Measurements from ENCODE around the gene FCHO1. TPM values are rescaled to one million over a fixed set of nuclear protein-coding genes. Genes with fewer than 3 reads are reported as not detected.

The FCHO1 gene
- total and polyA plus RNA-seq, 10 of the 15 experiments (the other 5 are each of a cell fraction or from before 2014, with no cell fraction given), result 0.14 to 45.8 (median 15.8) TPM

DNA sequence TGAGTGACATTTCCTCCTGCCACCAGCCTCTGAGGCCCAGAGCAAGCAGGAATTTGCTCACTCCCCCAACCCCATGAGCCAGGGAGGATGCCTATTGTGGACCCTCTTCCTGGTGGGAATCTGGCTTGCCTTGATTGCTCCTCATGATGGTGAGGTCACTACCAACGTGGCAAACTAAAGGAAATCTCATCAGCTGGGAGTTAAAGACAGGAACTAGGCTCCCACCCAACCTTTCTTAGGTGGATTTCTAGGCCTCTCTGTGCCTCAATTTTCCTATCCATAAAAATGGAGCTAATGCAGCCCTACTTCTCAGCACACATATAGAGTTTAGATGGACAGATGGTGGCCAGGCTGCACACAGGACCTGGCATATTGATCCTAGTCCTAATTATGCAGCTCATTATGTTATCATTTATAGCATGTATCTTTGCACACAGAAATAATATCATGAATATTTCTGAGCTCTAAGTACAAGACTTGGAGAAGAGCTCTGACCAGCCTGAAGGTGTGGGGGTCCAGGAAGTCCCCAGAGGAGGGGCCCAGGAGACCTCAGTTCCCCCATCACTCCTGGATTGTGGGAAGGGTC is 45.7 kb downstream of the FCHO1 start:
- no peak overlapping the region for H3K4me3 ChIP-seq
- intact Hi-C loops (cut with micrococcal nuclease; ENCODE audit: unreplicated experiment), result no loop called here

DNA sequence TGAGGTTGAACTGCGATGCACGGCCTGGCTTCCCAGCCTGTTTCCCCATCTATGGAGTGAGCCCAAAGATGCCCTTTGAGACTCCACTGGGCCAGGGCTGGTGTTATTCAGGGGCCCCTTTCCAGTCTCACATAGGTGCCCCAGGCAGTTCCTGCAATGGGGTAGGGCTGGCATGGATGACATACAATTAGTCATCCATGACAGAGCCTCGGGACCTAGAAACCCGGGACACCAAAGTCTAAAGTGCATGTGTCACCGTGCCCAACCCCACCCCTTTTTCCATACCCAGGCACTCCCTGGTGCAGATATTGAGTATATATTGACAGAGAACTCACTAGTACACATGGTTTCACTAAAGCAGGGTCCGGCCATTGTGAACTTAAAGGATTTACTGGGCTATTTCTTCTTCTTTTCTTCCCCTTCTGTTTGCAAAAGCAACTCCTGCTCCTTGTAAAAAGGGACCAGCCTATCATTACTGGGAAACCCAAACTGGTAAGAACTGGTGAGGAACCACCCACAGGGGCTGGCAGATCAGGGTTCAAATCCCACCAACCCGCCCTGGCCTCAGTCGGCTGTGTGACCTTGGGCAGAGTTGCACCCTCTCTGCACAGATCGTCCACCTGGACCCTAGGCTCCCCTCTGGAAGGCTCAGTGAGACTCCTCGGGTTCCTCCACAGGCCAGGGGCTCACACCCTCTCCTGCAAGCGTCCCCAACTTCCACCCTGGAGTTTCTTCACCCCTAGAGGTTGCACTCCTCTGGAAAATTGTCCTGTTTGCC is 46.3 kb downstream of the FCHO1 start:
- SMC1A ChIA-PET (ENCODE audit: uncharacterized antibody, unreplicated experiment), result no interaction called here
- H4K20me1 ChIP-seq (ENCODE audit: control insufficient read depth, insufficient read depth), result no peaks in the 10 kb centered on the region
- no peaks in the 10 kb centered on the region for H3K9me3 ChIP-seq (replicated peaks; ENCODE audit: control insufficient read depth, insufficient read depth, low read length)
- no peak overlapping the region for H3K9ac ChIP-seq (ENCODE audit: control insufficient read depth, insufficient read depth, low read length)
- no peaks in the 10 kb centered on the region for H3K4me1 ChIP-seq (ENCODE audit: control insufficient read depth, insufficient read depth, low read length)
- in situ Hi-C loops (cut with MboI) (no loop called here), intact Hi-C loops (cut with micrococcal nuclease; ENCODE audit: unreplicated experiment) (no loop called here)
- H3K36me3 ChIP-seq (ENCODE audit: control insufficient read depth in 2 of 2, insufficient read depth in 2 of 2, low read length in 1 of 2), result no peaks in the 10 kb centered on the region
- H2AFZ ChIP-seq (ENCODE audit: control insufficient read depth, low read depth, low read length), result no peak overlapping the region
- no peak for DNase-seq (ENCODE audit: low read depth, low spot score)
- no peak overlapping the region for H3K4me2 ChIP-seq (ENCODE audit: control insufficient read depth, insufficient read depth)
- no peak for FAIRE-seq
- 25% methylated on average over 11 of the region's 11 CpGs for WGBS (ENCODE audit: insufficient coverage, insufficient replicate concordance, low lambda C conversion rate, missing lambda C conversion rate)
- no peak for ATAC-seq
- RAD21 ChIA-PET (ENCODE audit: unreplicated experiment), result interaction anchor here (0.7 kb wide), 1 partner anchor 64 kb away, joined by 3 read pairs; no protein-coding TSS in a partner anchor
- no peak overlapping the region for H3K4me3 ChIP-seq
- CTCF ChIA-PET, result no interaction called here
- peaks cover 3 to 6% of the 10 kb centered on the region in 2 experiments; a peak in 3 of 4 replicates for H3K27me3 ChIP-seq (replicated peaks in 1 of 2; ENCODE audit: control insufficient read depth in 2 of 2, insufficient read depth in 2 of 2, low read length in 1 of 2)
- no peak overlapping the region for H3K27ac ChIP-seq (ENCODE audit: control insufficient read depth, insufficient read depth)
- no TSS peak for BruUV-seq (replicated peaks)
- POLR2A ChIA-PET, result no interaction called here
- TF ChIP-seq STAT3 (IDR thresholded peaks at IDR 0.05; ENCODE audit: low read depth, low read length), result no peak
- TF ChIP-seq BHLHE40 (IDR thresholded peaks at IDR 0.05; ENCODE audit: borderline replicate concordance in 1 of 2, low read depth in 2 of 2, low read length in 1 of 2), result no peak
- TF ChIP-seq NBN (IDR thresholded peaks at IDR 0.05), result no peak
- no peak for TF ChIP-seq IKZF2 (IDR thresholded peaks at IDR 0.05)
- no peak for TF ChIP-seq HDAC2 (IDR thresholded peaks at IDR 0.05)
- TF ChIP-seq, protein P1, sequence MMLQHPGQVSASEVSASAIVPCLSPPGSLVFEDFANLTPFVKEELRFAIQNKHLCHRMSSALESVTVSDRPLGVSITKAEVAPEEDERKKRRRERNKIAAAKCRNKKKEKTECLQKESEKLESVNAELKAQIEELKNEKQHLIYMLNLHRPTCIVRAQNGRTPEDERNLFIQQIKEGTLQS (IDR thresholded peaks at IDR 0.05; ENCODE audit: borderline replicate concordance, extremely low read depth, low read depth, low read length), result no peak
- no peak for TF ChIP-seq RFX5 (IDR thresholded peaks at IDR 0.05; ENCODE audit: low read depth, low read length)
- no peak for TF ChIP-seq FOXM1 (IDR thresholded peaks at IDR 0.05; ENCODE audit: low read depth, low read length)
- H3K79me2 ChIP-seq (ENCODE audit: control insufficient read depth, insufficient read depth, low read length), result no peaks in the 10 kb centered on the region

More for the DNA sequence above, 45.7 kb downstream of the FCHO1 start:
- ChIA-PET RAD21 (ENCODE audit: unreplicated experiment) (no interaction called here), SMC1A (ENCODE audit: uncharacterized antibody, unreplicated experiment) (no interaction called here), CTCF (interaction anchor here (0.8 kb wide), 1 partner anchor 58 kb away, joined by 3 read pairs; no protein-coding TSS in a partner anchor), POLR2A (no interaction called here)
- Histone ChIP-seq H3K36me3 (ENCODE audit: control insufficient read depth in 2 of 2, insufficient read depth in 2 of 2, low read length in 1 of 2) (no peaks in the 10 kb centered on the region), H3K79me2 (ENCODE audit: control insufficient read depth, insufficient read depth, low read length) (no peaks in the 10 kb centered on the region), H4K20me1 (ENCODE audit: control insufficient read depth, insufficient read depth) (no peaks in the 10 kb centered on the region), H3K9me3 (replicated peaks; ENCODE audit: control insufficient read depth, insufficient read depth, low read length) (no peaks in the 10 kb centered on the region), H3K27ac (ENCODE audit: control insufficient read depth, insufficient read depth) (no peak overlapping the region), H3K4me1 (ENCODE audit: control insufficient read depth, insufficient read depth, low read length) (no peaks in the 10 kb centered on the region), H3K4me2 (ENCODE audit: control insufficient read depth, insufficient read depth) (no peak overlapping the region), H3K27me3 (replicated peaks in 1 of 2; ENCODE audit: control insufficient read depth in 2 of 2, insufficient read depth in 2 of 2, low read length in 1 of 2) (peaks cover 3 to 6% of the 10 kb centered on the region in 2 experiments; a peak in 3 of 4 replicates), H2AFZ (ENCODE audit: control insufficient read depth, low read depth, low read length) (no peak overlapping the region), H3K9ac (ENCODE audit: control insufficient read depth, insufficient read depth, low read length) (no peak overlapping the region)
- FAIRE-seq (no peak), DNase-seq (ENCODE audit: low read depth, low spot score) (no peak), ATAC-seq (no peak)
- no TSS peak for BruUV-seq (replicated peaks)
- TF ChIP-seq CREM (IDR thresholded peaks at IDR 0.05; ENCODE audit: low read depth) (no peak), RAD51 (IDR thresholded peaks at IDR 0.05) (no peak), RELA (IDR thresholded peaks at IDR 0.05; ENCODE audit: borderline replicate concordance, partially characterized antibody) (no peak)
- TF ChIP-seq, protein P2, sequence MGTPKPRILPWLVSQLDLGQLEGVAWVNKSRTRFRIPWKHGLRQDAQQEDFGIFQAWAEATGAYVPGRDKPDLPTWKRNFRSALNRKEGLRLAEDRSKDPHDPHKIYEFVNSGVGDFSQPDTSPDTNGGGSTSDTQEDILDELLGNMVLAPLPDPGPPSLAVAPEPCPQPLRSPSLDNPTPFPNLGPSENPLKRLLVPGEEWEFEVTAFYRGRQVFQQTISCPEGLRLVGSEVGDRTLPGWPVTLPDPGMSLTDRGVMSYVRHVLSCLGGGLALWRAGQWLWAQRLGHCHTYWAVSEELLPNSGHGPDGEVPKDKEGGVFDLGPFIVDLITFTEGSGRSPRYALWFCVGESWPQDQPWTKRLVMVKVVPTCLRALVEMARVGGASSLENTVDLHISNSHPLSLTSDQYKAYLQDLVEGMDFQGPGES (IDR thresholded peaks at IDR 0.05), result no peak
- 0% methylated on average over 1 of the region's 1 CpG for WGBS (ENCODE audit: insufficient coverage, insufficient replicate concordance, low lambda C conversion rate, missing lambda C conversion rate)
- in situ Hi-C loops (cut with MboI), result no loop called here

All from GM12878 (cell line).